ENCODE data around the gene IL1F10.

The IL1F10 gene

DNA sequence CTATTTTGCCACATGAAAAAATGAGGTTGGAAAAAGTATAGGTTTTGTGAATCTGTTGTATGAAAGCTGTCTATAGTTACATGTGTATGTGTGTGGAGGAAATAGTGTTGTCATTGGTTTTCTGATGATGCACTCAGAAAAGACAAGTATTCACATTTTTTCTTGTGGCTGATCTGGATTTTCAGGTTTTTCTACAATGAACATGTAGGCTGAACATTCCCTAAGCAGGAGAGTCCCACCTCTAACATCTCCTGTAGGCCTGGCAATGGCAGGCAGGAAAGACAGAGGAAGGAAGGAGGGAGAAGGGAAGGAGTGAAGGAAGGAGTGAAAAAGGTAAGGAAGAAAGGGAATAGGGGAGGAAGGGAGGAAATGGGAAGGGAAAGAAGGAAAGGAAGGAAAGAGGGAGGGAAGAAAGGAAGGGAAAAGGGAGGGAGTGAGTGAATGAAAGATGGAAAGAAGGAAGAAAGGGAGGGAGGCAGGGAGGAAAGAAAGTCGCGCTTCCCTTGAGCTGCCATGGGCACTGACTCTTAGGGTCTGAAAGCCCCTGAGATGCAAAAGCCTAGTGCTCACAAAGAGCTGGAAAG lies 9.3 kb upstream of the IL1F10 start:
- H3K9me3 ChIP-seq: peaks cover 29% of the 10 kb centered on the region
- no peaks in the 10 kb centered on the region for H4K20me1 ChIP-seq
- no peak overlapping the region for H3K4me3 ChIP-seq
- no peaks in the 10 kb centered on the region for H3K36me3 ChIP-seq
- TF ChIP-seq Cebpa-rat (IDR thresholded peaks at IDR 0.05): no peak
- H3K27ac ChIP-seq: no peak overlapping the region
- no peak overlapping the region for H3K9ac ChIP-seq
- no peaks in the 10 kb centered on the region for H3K27me3 ChIP-seq
- H3K4me1 ChIP-seq: no peaks in the 10 kb centered on the region
- H3K4me2 ChIP-seq: no peak overlapping the region

GRCh38 chr2:113058998-113059960 lies 8.5 kb upstream of the IL1F10 start, which contains the start of gene IL36RN:
Gene IL36RN (plus strand): TSS chr2:113059198. CDS start chr2:113059439, 241 bp downstream.
- Histone ChIP-seq H3K27me3 (no peaks in the 10 kb centered on the region), H4K20me1 (no peaks in the 10 kb centered on the region), H3K4me3 (no peak within 1 kb of the TSS), H3K36me3 (no peaks in the 10 kb centered on the region), H3K9ac (no peak within 1 kb of the TSS), H3K9me3 (peaks cover 22% of the 10 kb centered on the region), H3K4me1 (no peaks in the 10 kb centered on the region), H3K4me2 (no peak within 1 kb of the TSS), H3K27ac (no peak within 1 kb of the TSS)
- TF ChIP-seq Cebpa-rat (IDR thresholded peaks at IDR 0.05): no peak

GRCh38 chr2:113060396-113060795 lies 7.4 kb upstream of the IL1F10 start:
- H3K4me3 ChIP-seq: no peak overlapping the region

DNA sequence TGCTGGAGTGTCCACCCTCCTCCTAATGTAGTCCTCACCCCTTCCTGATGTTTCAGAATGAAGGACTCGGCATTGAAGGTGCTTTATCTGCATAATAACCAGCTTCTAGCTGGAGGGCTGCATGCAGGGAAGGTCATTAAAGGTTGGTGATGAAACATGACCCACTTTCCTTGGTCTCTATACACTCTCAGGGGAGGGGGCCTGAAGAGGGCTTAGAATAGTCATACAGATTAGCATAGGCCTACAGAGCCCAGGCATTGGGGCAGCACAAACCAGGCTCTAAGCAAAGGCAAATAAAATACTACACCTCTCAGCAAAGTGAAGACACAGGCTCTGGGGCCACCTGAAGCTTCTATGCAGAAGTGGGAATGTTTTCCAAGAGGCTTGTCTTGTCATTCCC lies 7.0 kb upstream of the IL1F10 start:
- H3K4me1 ChIP-seq: no peaks in the 10 kb centered on the region
- no peaks in the 10 kb centered on the region for H4K20me1 ChIP-seq
- H3K9ac ChIP-seq: no peak overlapping the region
- H3K36me3 ChIP-seq: no peaks in the 10 kb centered on the region
- H3K4me3 ChIP-seq: no peak overlapping the region
- no peak overlapping the region for H3K27ac ChIP-seq
- H3K9me3 ChIP-seq: peaks cover 13% of the 10 kb centered on the region
- TF ChIP-seq Cebpa-rat (IDR thresholded peaks at IDR 0.05): no peak
- no peak overlapping the region for H3K4me2 ChIP-seq
- H3K27me3 ChIP-seq: no peaks in the 10 kb centered on the region

More at GRCh38 chr2:113060396-113060795, 7.4 kb upstream of the IL1F10 start:
- no peak overlapping the region for H3K27ac ChIP-seq
- TF ChIP-seq Cebpa-rat (IDR thresholded peaks at IDR 0.05): no peak
- H3K4me1 ChIP-seq: no peaks in the 10 kb centered on the region
- no peaks in the 10 kb centered on the region for H3K27me3 ChIP-seq
- peaks cover 17% of the 10 kb centered on the region for H3K9me3 ChIP-seq
- no peaks in the 10 kb centered on the region for H4K20me1 ChIP-seq
- no peaks in the 10 kb centered on the region for H3K36me3 ChIP-seq
- H3K9ac ChIP-seq: no peak overlapping the region
- H3K4me2 ChIP-seq: no peak overlapping the region

DNA sequence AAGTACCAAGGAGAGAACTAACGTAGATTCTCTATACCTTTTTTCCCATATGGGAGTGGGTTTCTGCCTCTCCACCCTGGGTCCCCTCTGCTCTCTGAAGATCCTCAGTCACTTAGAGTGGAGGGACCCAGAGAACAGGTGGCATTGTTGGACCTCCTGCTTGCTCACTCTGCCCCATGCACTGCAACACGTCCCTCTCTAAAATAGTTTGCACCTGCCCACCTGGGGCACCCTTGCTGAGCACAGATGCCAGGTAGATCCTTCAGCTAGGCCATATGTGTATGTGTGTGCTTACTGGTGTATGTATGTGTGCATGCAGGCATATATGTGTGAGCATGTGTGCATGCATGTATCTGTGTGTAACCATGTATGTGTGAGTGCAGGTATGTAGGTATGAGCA lies 6.5 kb upstream of the IL1F10 start:
- no peaks in the 10 kb centered on the region for H3K4me1 ChIP-seq
- no peaks in the 10 kb centered on the region for H3K27me3 ChIP-seq
- no peak overlapping the region for H3K4me3 ChIP-seq
- H3K9me3 ChIP-seq: peaks cover 9% of the 10 kb centered on the region
- no peaks in the 10 kb centered on the region for H3K36me3 ChIP-seq
- no peaks in the 10 kb centered on the region for H4K20me1 ChIP-seq
- no peak overlapping the region for H3K9ac ChIP-seq
- no peak for TF ChIP-seq Cebpa-rat (IDR thresholded peaks at IDR 0.05)
- no peak overlapping the region for H3K27ac ChIP-seq
- H3K4me2 ChIP-seq: no peak overlapping the region

GRCh38 chr2:113061896-113062770 lies 5.6 kb upstream of the IL1F10 start:
- H3K4me1 ChIP-seq: no peaks in the 10 kb centered on the region
- peaks cover 7% of the 10 kb centered on the region for H3K9me3 ChIP-seq
- H3K9ac ChIP-seq: no peak overlapping the region
- no peaks in the 10 kb centered on the region for H4K20me1 ChIP-seq
- H3K36me3 ChIP-seq: no peaks in the 10 kb centered on the region
- no peak overlapping the region for H3K4me2 ChIP-seq
- no peaks in the 10 kb centered on the region for H3K27me3 ChIP-seq
- TF ChIP-seq Cebpa-rat (IDR thresholded peaks at IDR 0.05): no peak
- no peak overlapping the region for H3K4me3 ChIP-seq
- no peak overlapping the region for H3K27ac ChIP-seq

- Histone ChIP-seq H4K20me1 (no peaks in the 10 kb centered on the region), H3K36me3 (no peaks in the 10 kb centered on the region), H3K4me3 (no peak overlapping the region), H3K4me2 (no peak overlapping the region), H3K27ac (no peak overlapping the region), H3K9me3 (peaks cover 7% of the 10 kb centered on the region), H3K27me3 (no peaks in the 10 kb centered on the region), H3K4me1 (no peaks in the 10 kb centered on the region), H3K9ac (no peak overlapping the region)
- no peak for TF ChIP-seq Cebpa-rat (IDR thresholded peaks at IDR 0.05)
Measured at GRCh38 chr2:113064281-113064680, 3.5 kb upstream of the IL1F10 start.

DNA sequence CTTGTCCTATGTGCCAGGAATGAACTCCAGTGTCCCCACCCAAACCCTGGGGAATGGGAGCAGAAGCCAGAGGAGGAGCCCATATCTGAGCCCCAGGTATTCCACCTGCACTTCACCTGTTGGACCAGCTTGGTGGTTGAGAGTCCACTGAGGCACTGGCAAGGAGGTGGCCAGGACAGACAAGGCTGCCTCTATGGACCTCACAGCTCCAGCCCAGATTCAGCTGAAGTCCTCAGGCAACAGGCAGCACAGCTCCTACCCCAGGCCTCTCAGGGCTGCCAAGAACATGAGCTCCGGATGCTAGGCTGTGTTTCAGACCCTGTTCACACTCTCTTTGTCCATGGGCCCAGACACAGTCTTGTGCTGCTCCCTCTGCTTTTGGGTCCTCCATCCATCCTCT lies 2.9 kb upstream of the IL1F10 start:
- no peaks in the 10 kb centered on the region for H4K20me1 ChIP-seq
- TF ChIP-seq Cebpa-rat (IDR thresholded peaks at IDR 0.05): no peak

GRCh38 chr2:113068249-113068648 lies 479 bp downstream of the IL1F10 start:
- no peak overlapping the region for H3K27ac ChIP-seq
- H3K9me3 ChIP-seq: peaks cover 7% of the 10 kb centered on the region
- no peaks in the 10 kb centered on the region for H3K27me3 ChIP-seq
- no peaks in the 10 kb centered on the region for H4K20me1 ChIP-seq
- no peak overlapping the region for H3K4me2 ChIP-seq
- no peak overlapping the region for H3K9ac ChIP-seq
- H3K36me3 ChIP-seq: no peaks in the 10 kb centered on the region
- no peak overlapping the region for H3K4me3 ChIP-seq
- H3K4me1 ChIP-seq: no peaks in the 10 kb centered on the region
- no peak for TF ChIP-seq Cebpa-rat (IDR thresholded peaks at IDR 0.05)

More for the DNA sequence above, 2.9 kb upstream of the IL1F10 start:
- Histone ChIP-seq H3K36me3 (no peaks in the 10 kb centered on the region), H3K4me1 (no peaks in the 10 kb centered on the region), H3K4me3 (no peak overlapping the region), H3K9me3 (peaks cover 7% of the 10 kb centered on the region), H3K27me3 (no peaks in the 10 kb centered on the region), H3K4me2 (no peak overlapping the region), H3K27ac (no peak overlapping the region), H3K9ac (no peak overlapping the region)

All from BLaER1 (cell line).